Spleen (tissue), 3 donors: ENCODE results near the gene BPI.

Experiments
- POLR2A ChIP-seq, 3 donors: fragments of 450-650 bp; IDR thresholded peaks; one replicate each; pipeline ENCODE4 v1.5.1; 2017; ENCODE audit warnings: antibody characterized with exemption in 3 of 3, mild to moderate bottlenecking in 1 of 3
- POLR2AphosphoS5 ChIP-seq, 3 donors: sonication (generic); formaldehyde crosslinking; IDR thresholded peaks; one replicate each; pipeline ENCODE4 v1.5.1; 2017; ENCODE audit warnings: antibody characterized with exemption in 3 of 3

GRCh38 chr20:38353316-38353715 lies 49.4 kb downstream of the BPI start:
- TF ChIP-seq POLR2A (IDR thresholded peaks at IDR 0.05) (no peak), POLR2AphosphoS5 (IDR thresholded peaks at IDR 0.05) (no peak)
